ENCODE data around the gene CUBN.

The CUBN gene

GRCh38 chr10:16950656-16951601, 178.7 kb downstream of the CUBN start:
- no peak for DNase-seq (ENCODE audit: low spot score)

- DNase-seq (ENCODE audit: low spot score): no peak
Observed at GRCh38 chr10:16949816-16950215, 179.8 kb downstream of the CUBN start.

- DNase-seq (ENCODE audit: low spot score): no peak
Observed at GRCh38 chr10:16948361-16948760, 181.2 kb downstream of the CUBN start.

- DNase-seq (ENCODE audit: low spot score): no peak
Observed at GRCh38 chr10:16947069-16947468, 182.5 kb downstream of the CUBN start.

GRCh38 chr10:16945593-16945992, 184.0 kb downstream of the CUBN start:
- no peak for DNase-seq (ENCODE audit: low spot score)

GRCh38 chr10:16944986-16945385, 184.6 kb downstream of the CUBN start:
- DNase-seq (ENCODE audit: low spot score): no peak

GRCh38 chr10:16944402-16944801, 185.2 kb downstream of the CUBN start:
- DNase-seq (ENCODE audit: low spot score): no peak

- DNase-seq (ENCODE audit: low spot score): no peak
Observed at GRCh38 chr10:16943295-16944285, 186.0 kb downstream of the CUBN start.

- no peak for DNase-seq (ENCODE audit: low spot score)
Observed at GRCh38 chr10:16942381-16943078, 187.1 kb downstream of the CUBN start.

GRCh38 chr10:16941870-16942269, 187.7 kb downstream of the CUBN start:
- DNase-seq (ENCODE audit: low spot score): no peak

GRCh38 chr10:16941067-16941466, 188.5 kb downstream of the CUBN start:
- no peak for DNase-seq (ENCODE audit: low spot score)

GRCh38 chr10:16938952-16939351, 190.7 kb downstream of the CUBN start:
- no peak for DNase-seq (ENCODE audit: low spot score)

GRCh38 chr10:16934461-16934860, 195.2 kb downstream of the CUBN start:
- no peak for DNase-seq (ENCODE audit: low spot score)

GRCh38 chr10:16933783-16934182, 195.8 kb downstream of the CUBN start:
- no peak for DNase-seq (ENCODE audit: low spot score)

- DNase-seq (ENCODE audit: low spot score): no peak
Observed at GRCh38 chr10:16931930-16932329, 197.7 kb downstream of the CUBN start.

- DNase-seq (ENCODE audit: low spot score): no peak
Observed at GRCh38 chr10:16930540-16930939, 199.1 kb downstream of the CUBN start.

- DNase-seq (ENCODE audit: low spot score): no peak
Observed at GRCh38 chr10:16929069-16929468, 200.5 kb downstream of the CUBN start.

- no peak for DNase-seq (ENCODE audit: low spot score)
Observed at GRCh38 chr10:16927546-16927945, 202.1 kb downstream of the CUBN start.

GRCh38 chr10:16923726-16924125, 205.9 kb downstream of the CUBN start:
- DNase-seq (ENCODE audit: low spot score): no peak

GRCh38 chr10:16923309-16923708, 206.3 kb downstream of the CUBN start:
- DNase-seq (ENCODE audit: low spot score): no peak

- DNase-seq (ENCODE audit: low spot score): no peak
Observed at GRCh38 chr10:16919121-16919982, 210.3 kb downstream of the CUBN start.
